Measurements from ENCODE around the gene BASP1. TPM values are rescaled to one million over a fixed set of nuclear protein-coding genes. Genes with fewer than 3 reads are reported as not detected.

The BASP1 gene
- total and polyA plus RNA-seq, 10 of the 15 experiments (the other 5 are each of a cell fraction or from before 2014, with no cell fraction given) = 27.3 to 190 (median 102) TPM

- no peak overlapping the region for H3K9ac ChIP-seq (ENCODE audit: control insufficient read depth, insufficient read depth, low read length)
- no peaks in the 10 kb centered on the region for H3K36me3 ChIP-seq (ENCODE audit: control insufficient read depth in 2 of 2, insufficient read depth in 2 of 2, low read length in 1 of 2)
- DNase-seq (ENCODE audit: low read depth, low spot score) (no peak), FAIRE-seq (no peak), ATAC-seq (no peak)
- H3K4me1 ChIP-seq (ENCODE audit: control insufficient read depth, insufficient read depth, low read length) = no peaks in the 10 kb centered on the region
- no peaks in the 10 kb centered on the region for H4K20me1 ChIP-seq (ENCODE audit: control insufficient read depth, insufficient read depth)
- no peak overlapping the region for H2AFZ ChIP-seq (ENCODE audit: control insufficient read depth, low read depth, low read length)
- ChIA-PET SMC1A (ENCODE audit: uncharacterized antibody, unreplicated experiment) (interaction anchor here (0.6 kb wide), 1 partner anchor 18 kb away, joined by 3 read pairs; no protein-coding TSS in a partner anchor), CTCF (interaction anchor here (0.9 to 1.3 kb wide), 2 partner anchors 12 to 396 kb away, joined by 3 to 4 read pairs; no protein-coding TSS in a partner anchor), POLR2A (no interaction called here), RAD21 (ENCODE audit: unreplicated experiment) (no interaction called here)
- 23% methylated on average over 7 of the region's 7 CpGs for WGBS (ENCODE audit: insufficient coverage, insufficient replicate concordance, low lambda C conversion rate, missing lambda C conversion rate)
- no TSS peak for BruUV-seq (replicated peaks)
- TF ChIP-seq RAD51 (IDR thresholded peaks at IDR 0.05) (no peak), NR2C2 (IDR thresholded peaks at IDR 0.05; ENCODE audit: borderline replicate concordance, control insufficient read depth, insufficient read length, low read depth) (no peak), SREBF1 (IDR thresholded peaks at IDR 0.05; ENCODE audit: low read length) (no peak), TAF1 (IDR thresholded peaks at IDR 0.05; ENCODE audit: borderline replicate concordance, low read depth, low read length) (no peak), ZNF622 (IDR thresholded peaks at IDR 0.05) (no peak), SP1 (IDR thresholded peaks at IDR 0.05; ENCODE audit: low read depth, low read length) (no peak), EGR1 (IDR thresholded peaks at IDR 0.05; ENCODE audit: borderline replicate concordance in 1 of 2, low read depth in 2 of 2, low read length in 2 of 2) (no peak), SPI1 (IDR thresholded peaks at IDR 0.05; ENCODE audit: borderline replicate concordance, insufficient read depth, low read depth, low read length) (no peak), STAT1 (conservative IDR thresholded peaks at IDR 0.05) (no peak), POLR2AphosphoS2 (IDR thresholded peaks at IDR 0.05; ENCODE audit: low read depth, low read length) (no peak), MXI1 (IDR thresholded peaks at IDR 0.05; ENCODE audit: low read depth, low read length) (no peak), SUPT20H (IDR thresholded peaks at IDR 0.05; ENCODE audit: borderline replicate concordance, control insufficient read depth, low read depth, low read length) (no peak), TBL1XR1 (IDR thresholded peaks at IDR 0.05; ENCODE audit: low read depth, low read length) (no peak), CBX5 (IDR thresholded peaks at IDR 0.05; ENCODE audit: low read depth) (no peak), NRF1 (conservative IDR thresholded peaks at IDR 0.05; ENCODE audit: low read depth, low read length) (no peak)
- TF ChIP-seq, protein P1, sequence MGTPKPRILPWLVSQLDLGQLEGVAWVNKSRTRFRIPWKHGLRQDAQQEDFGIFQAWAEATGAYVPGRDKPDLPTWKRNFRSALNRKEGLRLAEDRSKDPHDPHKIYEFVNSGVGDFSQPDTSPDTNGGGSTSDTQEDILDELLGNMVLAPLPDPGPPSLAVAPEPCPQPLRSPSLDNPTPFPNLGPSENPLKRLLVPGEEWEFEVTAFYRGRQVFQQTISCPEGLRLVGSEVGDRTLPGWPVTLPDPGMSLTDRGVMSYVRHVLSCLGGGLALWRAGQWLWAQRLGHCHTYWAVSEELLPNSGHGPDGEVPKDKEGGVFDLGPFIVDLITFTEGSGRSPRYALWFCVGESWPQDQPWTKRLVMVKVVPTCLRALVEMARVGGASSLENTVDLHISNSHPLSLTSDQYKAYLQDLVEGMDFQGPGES (IDR thresholded peaks at IDR 0.05) = no peak
- in situ Hi-C loops (cut with MboI) (loop anchor here (5.0 to 10.0 kb wide), 2 partner anchors 252 to 395 kb away; partner anchors contain the start of gene MYO10), intact Hi-C loops (cut with micrococcal nuclease; ENCODE audit: unreplicated experiment) (loop anchor here (5.0 kb wide), 1 partner anchor 500 kb away; no protein-coding TSS in a partner anchor)
- no peaks in the 10 kb centered on the region for H3K9me3 ChIP-seq (replicated peaks; ENCODE audit: control insufficient read depth, insufficient read depth, low read length)
- no peak overlapping the region for H3K4me3 ChIP-seq
- no peaks in the 10 kb centered on the region for H3K79me2 ChIP-seq (ENCODE audit: control insufficient read depth, insufficient read depth, low read length)
- no peaks in the 10 kb centered on the region; a peak in 1 of 4 replicates for H3K27me3 ChIP-seq (replicated peaks in 1 of 2; ENCODE audit: control insufficient read depth in 2 of 2, insufficient read depth in 2 of 2, low read length in 1 of 2)
- no peak overlapping the region for H3K27ac ChIP-seq (ENCODE audit: control insufficient read depth, insufficient read depth)
- no peak overlapping the region for H3K4me2 ChIP-seq (ENCODE audit: control insufficient read depth, insufficient read depth)
Observed at GRCh38 chr5:17187011-17187785, 30.2 kb upstream of the BASP1 start.
